ENCODE measurements around the gene ARMC5. TPM values are rescaled to one million over a fixed set of nuclear protein-coding genes. Genes with fewer than 3 reads are reported as not detected.
A peak's percentile ranks its signal among the peaks of the same experiment; 100 is the strongest.

Gene ARMC5
- total and polyA plus RNA-seq, 9 of the 15 experiments (the other 6 are each of a cell fraction or from before 2014, with no cell fraction given) = 0.11 to 13.5 (median 2.1) TPM

- ATAC-seq (no peak), DNase-seq (ENCODE audit: extremely low read depth in 1 of 4, low spot score in 3 of 4) (no peak), FAIRE-seq (no peak)
- Histone ChIP-seq H3K9ac (ENCODE audit: insufficient read depth in 1 of 2, low read depth in 2 of 2, low read length in 2 of 2) (no peak overlapping the region), H3K27me3 (ENCODE audit: control insufficient read depth in 2 of 2, insufficient read depth in 2 of 2, low read length in 2 of 2) (no peaks in the 10 kb centered on the region), H4K20me1 (replicated peaks; ENCODE audit: control insufficient read depth, insufficient read depth, low read length) (no peaks in the 10 kb centered on the region), H3K79me2 (ENCODE audit: control insufficient read depth, insufficient read depth, low read length) (no peaks in the 10 kb centered on the region), H3K4me1 (replicated peaks in 1 of 2; ENCODE audit: control insufficient read depth in 2 of 2, insufficient read depth in 2 of 2, low read length in 2 of 2) (peaks cover 5 to 14% of the 10 kb centered on the region in 2 experiments; a peak in 3 of 5 replicates), H3K9me3 (replicated peaks; ENCODE audit: control insufficient read depth, insufficient read depth, low read depth, low read length) (no peaks in the 10 kb centered on the region), H3K36me3 (ENCODE audit: control insufficient read depth, insufficient read depth, low read length) (peaks cover 22% of the 10 kb centered on the region; the same call in 2 of the 3 replicates), H3K4me3 (no peak overlapping the region), H3K9me1 (ENCODE audit: control insufficient read depth, insufficient read depth, low read length) (no peaks in the 10 kb centered on the region), H3K4me2 (ENCODE audit: insufficient read depth, low read length) (no peak overlapping the region), H3K27ac (ENCODE audit: extremely low read depth, low read depth, low read length) (no peak overlapping the region), H2AFZ (ENCODE audit: low read depth, low read length) (no peak overlapping the region)
- CTCF ChIA-PET (ENCODE audit: low intra/inter-chr PET ratio) = no interaction called here
- BruUV-seq (replicated peaks) = no TSS peak
- POLR2A ChIA-PET = interaction anchor here (1.8 to 4.3 kb wide), 5 partner anchors 7 to 19 kb away, joined by 7 to 20 read pairs (median 13); partner anchors contain the start of gene RUSF1
- in situ Hi-C loops (cut with MboI) (no loop called here), intact Hi-C loops (cut with micrococcal nuclease) (no loop called here)
- WGBS (ENCODE audit: insufficient coverage, low coverage, missing lambda C conversion rate) = 97% methylated on average over 41 of the region's 60 CpGs
- TF ChIP-seq SNRNP70 (optimal IDR thresholded peaks at IDR 0.05; ENCODE audit: low read depth, low read length) = no peak
- TF ChIP-seq ZBTB11 (CRISPR knock-in tag; IDR thresholded peaks at IDR 0.05) = 0 out of 6 replicates have a peak, but pooled peaks of 1 of the 3 experiments have one; percentile 17
- TF ChIP-seq ZFP91 (CRISPR knock-in tag; IDR thresholded peaks at IDR 0.05) = no peak
- TF ChIP-seq MED1 (CRISPR knock-in tag; IDR thresholded peaks at IDR 0.05; ENCODE audit: borderline replicate concordance) = no peak
- TF ChIP-seq MYBL2 (IDR thresholded peaks at IDR 0.05; ENCODE audit: low read depth) = no peak
- TF ChIP-seq MYBL2 (CRISPR knock-in tag; IDR thresholded peaks at IDR 0.05; ENCODE audit: borderline replicate concordance) = no peak
- no peak for TF ChIP-seq DACH1 (IDR thresholded peaks at IDR 0.05; ENCODE audit: partially characterized antibody)
- no peak for TF ChIP-seq BCOR (IDR thresholded peaks at IDR 0.05)
- TF ChIP-seq AFF4 (CRISPR knock-in tag; IDR thresholded peaks at IDR 0.05) = no peak
- no peak for TF ChIP-seq CREBBP (IDR thresholded peaks at IDR 0.05; ENCODE audit: low read depth, low read length)
- 0 out of 2 replicates have a peak, but pooled peaks have one; percentile 12 for TF ChIP-seq HNRNPL (IDR thresholded peaks at IDR 0.05; ENCODE audit: low read depth, low read length)
- no peak for TF ChIP-seq MEF2A (IDR thresholded peaks at IDR 0.05; ENCODE audit: control insufficient read depth, low read depth, low read length)
These were observed 28.6 kb downstream of the ARMC5 start for GRCh38 chr16:31487720-31488467.
